ENCODE results near the gene EML1.

Gene EML1

DNA sequence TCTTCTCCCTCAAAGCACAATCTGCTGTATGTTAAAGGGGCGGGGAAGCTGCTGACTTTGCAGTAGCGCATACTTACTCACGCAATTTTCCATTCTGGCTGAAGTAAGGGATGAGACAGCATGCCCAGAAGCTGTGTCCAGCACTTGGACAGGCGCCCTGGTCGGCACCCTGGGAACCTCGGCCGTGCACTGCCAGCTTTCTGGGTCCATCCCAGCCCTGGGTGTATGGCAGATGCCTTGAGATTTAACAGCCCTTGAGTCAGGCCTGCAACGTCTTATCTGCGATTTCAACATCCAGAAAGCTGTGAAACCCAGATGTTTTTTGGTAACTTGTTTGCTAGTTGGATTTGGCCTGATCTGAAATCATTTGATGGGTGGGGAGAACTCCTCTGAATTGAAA, 16.1 kb downstream of the EML1 start:
- TF ChIP-seq, protein P1, sequence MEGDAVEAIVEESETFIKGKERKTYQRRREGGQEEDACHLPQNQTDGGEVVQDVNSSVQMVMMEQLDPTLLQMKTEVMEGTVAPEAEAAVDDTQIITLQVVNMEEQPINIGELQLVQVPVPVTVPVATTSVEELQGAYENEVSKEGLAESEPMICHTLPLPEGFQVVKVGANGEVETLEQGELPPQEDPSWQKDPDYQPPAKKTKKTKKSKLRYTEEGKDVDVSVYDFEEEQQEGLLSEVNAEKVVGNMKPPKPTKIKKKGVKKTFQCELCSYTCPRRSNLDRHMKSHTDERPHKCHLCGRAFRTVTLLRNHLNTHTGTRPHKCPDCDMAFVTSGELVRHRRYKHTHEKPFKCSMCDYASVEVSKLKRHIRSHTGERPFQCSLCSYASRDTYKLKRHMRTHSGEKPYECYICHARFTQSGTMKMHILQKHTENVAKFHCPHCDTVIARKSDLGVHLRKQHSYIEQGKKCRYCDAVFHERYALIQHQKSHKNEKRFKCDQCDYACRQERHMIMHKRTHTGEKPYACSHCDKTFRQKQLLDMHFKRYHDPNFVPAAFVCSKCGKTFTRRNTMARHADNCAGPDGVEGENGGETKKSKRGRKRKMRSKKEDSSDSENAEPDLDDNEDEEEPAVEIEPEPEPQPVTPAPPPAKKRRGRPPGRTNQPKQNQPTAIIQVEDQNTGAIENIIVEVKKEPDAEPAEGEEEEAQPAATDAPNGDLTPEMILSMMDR (IDR thresholded peaks at IDR 0.05) = no peak
- TF ChIP-seq ZFX (IDR thresholded peaks at IDR 0.05; ENCODE audit: borderline replicate concordance) = no peak
- no peak overlapping the region for H3K27ac ChIP-seq

DNA sequence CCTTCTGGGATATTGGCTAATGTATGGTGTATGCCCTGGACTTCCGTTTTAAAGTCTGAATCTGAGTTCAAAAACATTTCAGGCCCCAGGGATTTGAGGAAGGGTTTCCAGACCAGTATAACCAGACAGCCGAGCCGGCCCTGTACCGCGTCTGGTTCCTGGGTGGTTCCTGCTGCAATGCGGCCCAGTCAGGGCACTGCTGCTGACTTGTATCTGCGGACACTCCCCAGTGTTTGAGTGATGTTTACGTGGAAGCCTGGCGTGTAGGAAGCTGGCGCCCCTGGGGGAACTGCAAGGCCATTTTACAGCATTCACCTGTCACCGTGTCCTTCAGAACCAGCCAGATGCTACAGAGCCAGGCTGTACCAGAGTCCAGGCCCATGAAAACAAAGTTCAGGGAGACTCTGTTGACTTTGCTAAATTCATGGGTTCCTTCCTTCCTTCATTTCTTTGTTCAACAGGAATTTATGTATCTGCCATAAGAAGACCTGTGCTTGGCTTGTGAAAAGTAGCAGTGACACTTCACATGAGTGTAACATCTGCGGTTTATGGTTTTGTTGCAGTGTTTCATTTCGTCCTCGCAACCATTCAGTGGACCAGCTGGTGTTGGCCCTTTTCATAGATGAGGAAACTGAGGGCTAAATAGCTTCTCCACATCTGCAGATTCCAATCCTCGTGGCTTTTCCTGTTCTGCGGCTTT, 16.8 kb downstream of the EML1 start:
- TF ChIP-seq, protein P1 (IDR thresholded peaks at IDR 0.05) = no peak
- no peak overlapping the region for H3K27ac ChIP-seq

DNA sequence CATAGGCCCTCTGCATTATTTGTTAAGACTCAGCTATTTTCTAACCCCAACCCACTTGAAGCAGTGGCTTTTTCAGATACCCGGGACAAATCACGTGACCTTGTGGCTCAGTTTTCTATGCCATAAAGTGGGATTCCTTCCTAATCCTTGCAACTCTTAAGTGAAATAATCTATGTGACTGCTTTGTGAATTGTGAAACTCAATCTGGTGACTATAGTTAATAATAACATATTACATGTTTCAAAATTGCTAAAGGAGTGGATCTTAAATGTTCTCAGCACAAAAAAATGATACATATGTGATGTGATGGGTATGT, 17.3 kb downstream of the EML1 start:
- TF ChIP-seq, protein P1 (IDR thresholded peaks at IDR 0.05) = no peak
- no peak for TF ChIP-seq ZFX (IDR thresholded peaks at IDR 0.05; ENCODE audit: borderline replicate concordance)
- H3K27ac ChIP-seq = no peak overlapping the region

DNA sequence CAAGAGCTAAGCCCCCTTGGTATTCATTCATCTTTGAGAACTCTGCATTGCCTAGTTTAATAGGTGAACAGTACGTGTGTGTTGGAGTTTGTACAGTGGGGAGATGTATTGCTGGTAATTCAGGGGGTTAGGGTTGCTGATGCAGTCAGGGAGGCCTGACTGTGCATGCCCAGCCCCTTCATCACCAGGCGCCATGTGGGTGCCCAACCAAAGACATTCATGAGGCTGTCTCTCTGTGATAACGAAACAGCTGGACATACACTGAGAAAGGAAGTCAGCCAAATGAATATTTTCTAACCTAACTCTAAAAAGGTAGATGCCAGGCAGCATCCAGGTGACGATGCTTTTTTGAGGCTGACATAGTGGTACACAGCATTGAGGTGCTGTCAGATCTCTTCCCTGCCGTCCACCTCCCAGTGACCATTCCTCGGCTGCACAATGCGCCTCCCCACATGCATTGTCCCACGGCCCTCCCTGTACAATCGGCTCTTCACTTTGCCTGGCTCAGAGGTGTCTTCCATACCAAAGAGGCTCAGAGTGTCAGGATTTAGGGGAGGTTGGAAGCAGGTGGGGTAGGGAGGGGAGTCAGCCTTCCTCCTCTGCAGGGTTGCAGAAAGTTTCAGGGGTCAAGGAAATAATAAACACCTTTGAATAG, 19.0 kb downstream of the EML1 start:
- H3K27ac ChIP-seq = no peak overlapping the region
- TF ChIP-seq, protein P1 (IDR thresholded peaks at IDR 0.05) = no peak
- TF ChIP-seq ZFX (IDR thresholded peaks at IDR 0.05; ENCODE audit: borderline replicate concordance) = no peak

DNA sequence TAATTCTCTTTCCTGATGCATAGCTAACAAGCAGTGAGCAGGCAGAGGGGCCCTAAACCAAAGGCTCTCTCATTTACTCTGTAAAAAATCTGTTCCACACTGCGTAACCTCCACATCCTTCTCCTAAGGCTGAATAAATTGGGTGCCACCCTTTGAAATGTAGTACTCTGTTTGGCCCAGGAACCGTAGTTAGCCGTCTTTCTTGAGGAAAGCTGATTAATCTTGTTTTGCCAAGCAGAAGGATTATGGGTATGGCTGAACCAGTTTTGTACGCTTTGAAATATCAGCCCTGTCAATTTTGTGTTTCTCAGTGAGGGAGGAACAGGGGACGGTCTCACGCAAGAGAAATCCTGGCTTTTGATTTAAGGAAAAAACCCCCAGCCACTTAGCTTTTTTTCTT, 19.7 kb downstream of the EML1 start:
- no peak overlapping the region for H3K27ac ChIP-seq
- TF ChIP-seq, protein P1 (IDR thresholded peaks at IDR 0.05) = no peak
- no peak for TF ChIP-seq ZFX (IDR thresholded peaks at IDR 0.05; ENCODE audit: borderline replicate concordance)

DNA sequence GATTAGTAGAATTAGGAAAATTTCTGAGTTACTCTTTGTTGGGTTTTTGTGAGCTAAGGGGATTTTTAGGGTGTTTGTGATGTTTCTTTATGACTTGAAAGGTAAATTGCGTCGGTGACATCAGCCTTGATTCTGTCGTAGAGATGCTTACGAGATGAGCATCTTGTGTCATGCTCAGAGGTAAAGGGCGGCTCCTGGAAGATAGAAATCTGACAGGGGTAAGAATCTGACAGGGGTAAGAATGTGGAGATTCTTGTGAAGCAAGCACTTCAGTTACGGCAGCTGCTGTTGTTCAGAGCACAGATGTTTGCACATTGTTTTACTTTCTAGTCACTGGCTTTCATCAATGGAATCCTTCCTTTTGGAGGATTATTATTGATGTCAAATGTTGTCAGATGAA, 22.5 kb downstream of the EML1 start:
- TF ChIP-seq, protein P1 (IDR thresholded peaks at IDR 0.05) = no peak
- TF ChIP-seq ZFX (IDR thresholded peaks at IDR 0.05; ENCODE audit: borderline replicate concordance) = no peak

DNA sequence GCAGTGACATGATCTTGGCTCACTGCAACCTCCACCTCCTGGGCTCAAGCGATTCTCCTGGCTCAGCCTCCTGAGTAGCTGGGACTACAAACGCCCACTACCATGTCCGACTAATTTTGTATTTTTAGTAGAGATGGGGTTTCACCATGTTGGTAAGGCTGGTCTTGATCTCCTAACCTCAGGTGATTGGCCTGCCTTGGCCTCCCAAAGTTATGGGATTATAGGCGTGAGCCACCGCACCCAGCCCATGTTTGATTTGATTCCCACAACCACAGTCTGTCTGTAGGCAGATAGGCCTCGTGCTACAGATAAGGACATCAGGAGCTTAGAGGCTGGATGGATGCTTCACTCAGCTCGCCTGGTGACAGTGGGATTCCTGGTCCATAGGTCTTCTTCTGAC, 23.0 kb downstream of the EML1 start:
- no peak overlapping the region for H3K27ac ChIP-seq
- TF ChIP-seq, protein P1 (IDR thresholded peaks at IDR 0.05) = no peak

More for the DNA sequence above, 22.5 kb downstream of the EML1 start:
- H3K27ac ChIP-seq = no peak overlapping the region

All from 22Rv1 (cell line).